Measurements from ENCODE around the gene HTR5A. TPM values are rescaled to one million over a fixed set of nuclear protein-coding genes. Genes with fewer than 3 reads are reported as not detected.

The HTR5A gene
- total and polyA plus RNA-seq, 9 donors = not detected

DNA sequence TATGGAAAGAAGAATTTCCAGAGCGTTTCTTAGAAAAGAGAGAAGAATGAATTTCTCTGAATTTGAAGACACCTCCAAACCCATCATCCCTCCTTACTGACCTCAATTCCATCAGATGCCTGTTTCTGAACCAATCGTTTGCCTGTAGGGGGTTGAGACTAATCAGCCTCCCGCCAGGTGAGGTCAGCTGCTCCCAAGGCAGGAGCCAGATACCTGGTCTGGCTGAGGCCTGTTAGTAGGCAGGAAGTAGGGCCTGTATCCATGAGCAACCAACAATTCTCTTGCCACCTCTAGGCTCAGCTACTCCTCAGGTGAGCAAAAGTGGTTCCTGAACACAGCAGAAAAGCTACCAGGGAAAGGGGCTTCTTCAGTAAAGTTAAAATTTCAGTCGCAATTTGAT lies 50.3 kb downstream of the HTR5A start:
- no peaks in the 10 kb centered on the region for H3K36me3 ChIP-seq
- H3K9me3 ChIP-seq = no peaks in the 10 kb centered on the region
- H3K27ac ChIP-seq = no peak overlapping the region
- no peaks in the 10 kb centered on the region for H3K4me1 ChIP-seq (ENCODE audit: insufficient read depth)
- DNase-seq = no peak
- no peak overlapping the region for H3K4me3 ChIP-seq
- 79 to 86% (median 80%) methylated on average over 4 of the region's 4 CpGs for WGBS, 3 donors
- no peak for TF ChIP-seq POLR2A (IDR thresholded peaks at IDR 0.05)
- TF ChIP-seq, protein P1, sequence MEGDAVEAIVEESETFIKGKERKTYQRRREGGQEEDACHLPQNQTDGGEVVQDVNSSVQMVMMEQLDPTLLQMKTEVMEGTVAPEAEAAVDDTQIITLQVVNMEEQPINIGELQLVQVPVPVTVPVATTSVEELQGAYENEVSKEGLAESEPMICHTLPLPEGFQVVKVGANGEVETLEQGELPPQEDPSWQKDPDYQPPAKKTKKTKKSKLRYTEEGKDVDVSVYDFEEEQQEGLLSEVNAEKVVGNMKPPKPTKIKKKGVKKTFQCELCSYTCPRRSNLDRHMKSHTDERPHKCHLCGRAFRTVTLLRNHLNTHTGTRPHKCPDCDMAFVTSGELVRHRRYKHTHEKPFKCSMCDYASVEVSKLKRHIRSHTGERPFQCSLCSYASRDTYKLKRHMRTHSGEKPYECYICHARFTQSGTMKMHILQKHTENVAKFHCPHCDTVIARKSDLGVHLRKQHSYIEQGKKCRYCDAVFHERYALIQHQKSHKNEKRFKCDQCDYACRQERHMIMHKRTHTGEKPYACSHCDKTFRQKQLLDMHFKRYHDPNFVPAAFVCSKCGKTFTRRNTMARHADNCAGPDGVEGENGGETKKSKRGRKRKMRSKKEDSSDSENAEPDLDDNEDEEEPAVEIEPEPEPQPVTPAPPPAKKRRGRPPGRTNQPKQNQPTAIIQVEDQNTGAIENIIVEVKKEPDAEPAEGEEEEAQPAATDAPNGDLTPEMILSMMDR (IDR thresholded peaks at IDR 0.05) = no peak
- H3K27me3 ChIP-seq = no peaks in the 10 kb centered on the region
- intact Hi-C loops (cut with DNase I) = no loop called here

DNA sequence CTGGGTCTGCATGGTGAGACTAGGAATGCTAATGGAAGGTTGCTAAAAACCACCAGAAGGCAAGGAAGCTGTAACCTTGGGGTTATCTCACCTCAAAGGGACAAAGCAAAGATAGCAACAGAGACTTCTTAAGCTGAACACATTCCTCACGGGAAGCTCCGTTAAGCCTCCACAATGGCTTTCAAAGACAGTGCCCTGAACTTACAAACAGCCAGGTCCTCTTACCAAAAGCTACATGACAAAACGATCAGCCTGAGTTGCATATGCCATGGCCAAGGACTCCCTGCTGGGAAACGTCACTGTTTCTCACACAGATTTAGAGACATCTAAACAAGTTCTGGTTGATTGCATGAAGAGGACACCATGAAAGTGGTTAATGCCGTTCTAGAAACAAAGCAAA lies 52.7 kb downstream of the HTR5A start:
- no peaks in the 10 kb centered on the region for H3K4me1 ChIP-seq (ENCODE audit: insufficient read depth)
- 35 to 38% (median 35%) methylated on average over 5 of the region's 5 CpGs for WGBS, 3 donors
- H3K9me3 ChIP-seq = no peaks in the 10 kb centered on the region
- no peak overlapping the region for H3K4me3 ChIP-seq
- no peak for DNase-seq
- no peak overlapping the region for H3K27ac ChIP-seq
- TF ChIP-seq EP300 (IDR thresholded peaks at IDR 0.05) (no peak), POLR2A (IDR thresholded peaks at IDR 0.05) (no peak)
- TF ChIP-seq, protein P1 (IDR thresholded peaks at IDR 0.05) = no peak
- no peaks in the 10 kb centered on the region for H3K36me3 ChIP-seq
- intact Hi-C loops (cut with DNase I) = no loop called here
- H3K27me3 ChIP-seq = no peaks in the 10 kb centered on the region

DNA sequence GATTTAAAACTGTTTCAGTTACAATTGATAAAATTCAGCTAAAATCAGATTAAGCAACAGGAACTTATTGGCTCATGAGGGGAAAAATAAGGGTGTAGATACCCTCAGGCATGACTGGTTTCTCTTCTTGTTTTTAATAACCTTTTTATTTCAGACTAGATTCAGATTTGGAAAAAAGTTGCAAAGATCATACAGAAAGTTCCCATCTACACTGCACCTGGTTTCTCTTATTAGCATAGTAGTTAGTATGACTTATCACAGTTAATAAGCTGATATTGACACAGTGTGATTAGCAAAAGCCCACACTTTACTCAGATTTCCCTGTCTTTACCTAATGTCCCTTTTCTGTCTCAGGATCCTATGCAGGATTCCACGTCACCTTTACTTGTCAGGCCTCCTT lies 53.3 kb downstream of the HTR5A start:
- TF ChIP-seq POLR2A (IDR thresholded peaks at IDR 0.05) (no peak), EP300 (IDR thresholded peaks at IDR 0.05) (no peak)
- TF ChIP-seq, protein P1 (IDR thresholded peaks at IDR 0.05) = no peak
- intact Hi-C loops (cut with DNase I) = no loop called here
- Histone ChIP-seq H3K27me3 (no peaks in the 10 kb centered on the region), H3K9me3 (no peaks in the 10 kb centered on the region), H3K4me1 (ENCODE audit: insufficient read depth) (no peaks in the 10 kb centered on the region), H3K27ac (no peak overlapping the region), H3K4me3 (no peak overlapping the region), H3K36me3 (no peaks in the 10 kb centered on the region)
- WGBS, 3 donors = 67 to 82% (median 73%) methylated on average over 1 of the region's 1 CpG
- no peak for DNase-seq

DNA sequence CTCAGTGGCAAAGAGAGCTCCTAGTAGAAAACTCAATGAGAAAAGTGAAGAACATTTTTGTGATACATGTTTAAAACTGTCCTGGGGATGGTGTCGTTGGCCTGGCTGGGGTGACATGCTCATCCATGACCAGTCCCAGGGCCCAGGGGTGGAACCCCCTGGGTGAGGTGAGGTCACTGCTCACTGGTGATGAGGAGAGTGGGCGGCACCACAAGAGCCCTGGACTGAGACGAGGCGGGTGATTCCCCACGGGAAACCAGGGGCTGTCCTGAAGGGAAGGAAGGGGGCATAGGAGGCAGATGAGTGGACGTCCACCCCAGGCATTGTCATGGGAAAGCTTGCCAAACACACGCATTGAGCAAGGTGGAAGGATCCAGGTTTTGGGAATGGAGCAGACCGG lies 54.6 kb downstream of the HTR5A start:
- no peaks in the 10 kb centered on the region for H3K4me1 ChIP-seq (ENCODE audit: insufficient read depth)
- no peak overlapping the region for H3K4me3 ChIP-seq
- H3K36me3 ChIP-seq = no peaks in the 10 kb centered on the region
- H3K27ac ChIP-seq = no peak overlapping the region
- H3K9me3 ChIP-seq = no peaks in the 10 kb centered on the region
- intact Hi-C loops (cut with DNase I) = no loop called here
- no peaks in the 10 kb centered on the region for H3K27me3 ChIP-seq
- DNase-seq = no peak
- 75 to 82% (median 81%) methylated on average over 8 of the region's 8 CpGs for WGBS, 3 donors
- TF ChIP-seq POLR2A (IDR thresholded peaks at IDR 0.05) = no peak
- no peak for TF ChIP-seq EP300 (IDR thresholded peaks at IDR 0.05)
- TF ChIP-seq, protein P1 (IDR thresholded peaks at IDR 0.05) = no peak

DNA sequence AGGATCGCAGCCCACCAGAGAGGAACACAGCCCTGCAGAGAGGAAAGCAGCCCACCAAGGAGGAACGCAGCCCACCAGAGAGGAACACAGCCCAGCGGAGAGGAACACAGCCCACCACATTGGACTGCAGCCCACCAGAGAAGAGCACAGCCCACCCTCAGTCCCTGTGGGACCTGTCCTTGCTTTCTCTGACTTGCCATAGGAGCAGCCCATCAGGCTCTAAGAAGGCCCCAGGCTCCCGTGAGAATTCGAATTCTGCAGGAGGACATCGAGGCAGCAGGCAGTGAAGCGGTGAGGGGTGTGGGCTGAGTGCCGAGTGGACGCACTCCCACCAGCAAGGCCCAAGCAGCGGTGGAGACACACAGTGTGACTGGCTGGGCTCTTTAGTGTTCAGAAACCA lies 59.1 kb downstream of the HTR5A start:
- no peak overlapping the region for H3K27ac ChIP-seq
- intact Hi-C loops (cut with DNase I) = no loop called here

More for the DNA sequence above, 59.1 kb downstream of the HTR5A start:
- Histone ChIP-seq H3K4me3 (no peak overlapping the region), H3K9me3 (no peaks in the 10 kb centered on the region), H3K4me1 (ENCODE audit: insufficient read depth) (no peaks in the 10 kb centered on the region), H3K27me3 (no peaks in the 10 kb centered on the region), H3K36me3 (no peaks in the 10 kb centered on the region)
- TF ChIP-seq, protein P1 (IDR thresholded peaks at IDR 0.05) = no peak
- TF ChIP-seq POLR2A (IDR thresholded peaks at IDR 0.05) = no peak
- TF ChIP-seq EP300 (IDR thresholded peaks at IDR 0.05) = no peak
- 86 to 91% (median 88%) methylated on average over 10 of the region's 10 CpGs for WGBS, 3 donors
- DNase-seq = no peak
